Measurements from ENCODE around the gene NAXE. TPM values are rescaled to one million over a fixed set of nuclear protein-coding genes. Genes with fewer than 3 reads are reported as not detected.

The NAXE gene
- total RNA-seq, 1 donor from 2014 or later: 75.6 TPM

DNA sequence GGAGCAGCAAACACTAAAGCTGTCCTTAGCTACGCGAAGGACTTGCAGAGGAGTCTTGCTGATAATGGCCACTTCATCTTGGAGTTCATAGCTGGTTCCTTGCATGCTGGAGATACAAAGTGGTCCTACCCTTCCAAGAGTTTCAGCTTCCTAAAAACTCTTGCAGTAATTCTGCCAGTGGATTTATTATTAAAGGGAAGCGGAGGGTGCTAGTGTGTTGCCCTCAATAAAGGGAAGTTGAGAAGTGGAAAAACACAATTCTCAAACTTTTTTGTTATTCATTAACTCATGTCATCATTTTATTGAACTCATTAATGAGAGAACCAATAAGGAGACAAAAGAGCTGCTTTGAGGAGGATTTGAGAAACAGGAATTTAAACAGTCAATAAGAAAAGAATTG is 21.1 kb downstream of the NAXE start:
- H3K27me3 Mint-ChIP-seq: peaks cover 29% of the 10 kb centered on the region
- H3K4me3 Mint-ChIP-seq: no peak overlapping the region
- H3K9me3 Mint-ChIP-seq: no peaks in the 10 kb centered on the region
- H3K4me1 Mint-ChIP-seq: peaks cover 12% of the 10 kb centered on the region
- DNase-seq: no peak
- H3K27ac Mint-ChIP-seq: no peak overlapping the region
- TF ChIP-seq, protein P1, sequence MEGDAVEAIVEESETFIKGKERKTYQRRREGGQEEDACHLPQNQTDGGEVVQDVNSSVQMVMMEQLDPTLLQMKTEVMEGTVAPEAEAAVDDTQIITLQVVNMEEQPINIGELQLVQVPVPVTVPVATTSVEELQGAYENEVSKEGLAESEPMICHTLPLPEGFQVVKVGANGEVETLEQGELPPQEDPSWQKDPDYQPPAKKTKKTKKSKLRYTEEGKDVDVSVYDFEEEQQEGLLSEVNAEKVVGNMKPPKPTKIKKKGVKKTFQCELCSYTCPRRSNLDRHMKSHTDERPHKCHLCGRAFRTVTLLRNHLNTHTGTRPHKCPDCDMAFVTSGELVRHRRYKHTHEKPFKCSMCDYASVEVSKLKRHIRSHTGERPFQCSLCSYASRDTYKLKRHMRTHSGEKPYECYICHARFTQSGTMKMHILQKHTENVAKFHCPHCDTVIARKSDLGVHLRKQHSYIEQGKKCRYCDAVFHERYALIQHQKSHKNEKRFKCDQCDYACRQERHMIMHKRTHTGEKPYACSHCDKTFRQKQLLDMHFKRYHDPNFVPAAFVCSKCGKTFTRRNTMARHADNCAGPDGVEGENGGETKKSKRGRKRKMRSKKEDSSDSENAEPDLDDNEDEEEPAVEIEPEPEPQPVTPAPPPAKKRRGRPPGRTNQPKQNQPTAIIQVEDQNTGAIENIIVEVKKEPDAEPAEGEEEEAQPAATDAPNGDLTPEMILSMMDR (IDR thresholded peaks at IDR 0.05): no peak
- intact Hi-C loops (cut with micrococcal nuclease): no loop called here
- no peaks in the 10 kb centered on the region for H3K36me3 Mint-ChIP-seq (ENCODE audit: low read depth)
- no peak for ATAC-seq (ENCODE audit: low read depth)
- ChIA-PET CTCF (interaction anchor here (1.1 to 2.2 kb wide), 4 partner anchors 11 to 227 kb away, joined by 3 to 17 read pairs (median 4); no protein-coding TSS in a partner anchor), POLR2A (no interaction called here)

GRCh38 chr1:156615946-156616345 is 24.4 kb downstream of the NAXE start:
- Mint-ChIP-seq H3K4me1 (no peaks in the 10 kb centered on the region), H3K36me3 (ENCODE audit: low read depth) (no peaks in the 10 kb centered on the region), H3K27ac (no peak overlapping the region), H3K4me3 (no peak overlapping the region), H3K27me3 (peaks cover 43% of the 10 kb centered on the region), H3K9me3 (no peaks in the 10 kb centered on the region)
- no peak for ATAC-seq (ENCODE audit: low read depth)
- ChIA-PET POLR2A (no interaction called here), CTCF (no interaction called here)
- no peak for DNase-seq
- intact Hi-C loops (cut with micrococcal nuclease): no loop called here
- TF ChIP-seq, protein P1 (IDR thresholded peaks at IDR 0.05): no peak

- Mint-ChIP-seq H3K27me3 (peaks cover 45% of the 10 kb centered on the region), H3K4me3 (no peak overlapping the region)
Observed at GRCh38 chr1:156616463-156616862, 24.9 kb downstream of the NAXE start.

GRCh38 chr1:156618853-156619581 is 27.4 kb downstream of the NAXE start, which contains the start of gene HAPLN2:
Gene HAPLN2, plus strand, starts transcription at chr1:156619415. Its CDS starts 4,076 bp downstream, at chr1:156623491.
- TF ChIP-seq, protein P1 (IDR thresholded peaks at IDR 0.05): no peak
- Mint-ChIP-seq H3K27me3 (peaks cover 51% of the 10 kb centered on the region), H3K27ac (no peak within 1 kb of the TSS), H3K4me1 (no peaks in the 10 kb centered on the region), H3K36me3 (ENCODE audit: low read depth) (no peaks in the 10 kb centered on the region), H3K9me3 (no peaks in the 10 kb centered on the region), H3K4me3 (no peak within 1 kb of the TSS)
- CTCF ChIA-PET: interaction anchor here (0.9 to 2.6 kb wide), 5 partner anchors 41 to 233 kb away, joined by 3 to 13 read pairs (median 5); partner anchors contain the start of genes CRABP2 and NES
- DNase-seq (no peak), ATAC-seq (ENCODE audit: low read depth) (peak; percentile 28)
- intact Hi-C loops (cut with micrococcal nuclease): no loop called here
- POLR2A ChIA-PET: interaction anchor here (0.6 kb wide), 1 partner anchor 114 kb away, joined by 4 read pairs; no protein-coding TSS in a partner anchor

More at GRCh38 chr1:156616463-156616862, 24.9 kb downstream of the NAXE start:
- Mint-ChIP-seq H3K4me1 (no peaks in the 10 kb centered on the region), H3K9me3 (no peaks in the 10 kb centered on the region), H3K36me3 (ENCODE audit: low read depth) (no peaks in the 10 kb centered on the region), H3K27ac (no peak overlapping the region)
- POLR2A ChIA-PET: interaction anchor here (0.7 kb wide), 1 partner anchor 1443 kb away, joined by 5 read pairs; the partner anchor contains the start of gene KRTCAP2
- DNase-seq (no peak), ATAC-seq (ENCODE audit: low read depth) (no peak)
- intact Hi-C loops (cut with micrococcal nuclease): no loop called here
- TF ChIP-seq, protein P1 (IDR thresholded peaks at IDR 0.05): no peak
- CTCF ChIA-PET: interaction anchor here (1.0 to 1.2 kb wide), 2 partner anchors 10 to 73 kb away, joined by 3 read pairs; no protein-coding TSS in a partner anchor

DNA sequence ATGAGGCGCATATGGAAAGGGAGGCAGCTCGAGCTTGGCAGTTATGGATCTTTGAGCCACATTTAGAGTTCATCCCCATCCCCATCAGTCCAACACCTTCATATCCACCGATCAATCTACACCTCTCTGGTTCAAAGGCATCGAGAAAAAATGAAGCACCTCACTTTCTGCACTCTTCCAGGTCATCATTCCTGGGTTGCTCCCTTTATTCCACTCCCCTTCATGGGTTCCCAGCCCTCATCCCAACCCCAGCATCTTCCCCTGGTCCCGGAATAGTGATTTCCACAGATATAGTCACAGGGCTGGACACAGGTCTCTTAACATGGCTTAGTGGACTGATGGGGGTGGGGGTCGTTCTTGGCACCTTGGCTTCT is 28.0 kb downstream of the NAXE start:
- Mint-ChIP-seq H3K4me3 (no peak overlapping the region), H3K4me1 (peaks cover 3% of the 10 kb centered on the region), H3K27me3 (peaks cover 49% of the 10 kb centered on the region), H3K27ac (no peak overlapping the region), H3K9me3 (no peaks in the 10 kb centered on the region), H3K36me3 (ENCODE audit: low read depth) (no peaks in the 10 kb centered on the region)
- no peak for DNase-seq
- CTCF ChIA-PET: interaction anchor here (0.9 to 2.6 kb wide), 8 partner anchors 11 to 234 kb away, joined by 3 to 13 read pairs (median 4); partner anchors contain the start of genes CRABP2 and NES
- intact Hi-C loops (cut with micrococcal nuclease): no loop called here
- TF ChIP-seq, protein P1 (IDR thresholded peaks at IDR 0.05): no peak
- no peak for ATAC-seq (ENCODE audit: low read depth)
- POLR2A ChIA-PET: no interaction called here

Measured in activated B cell treated with CpG ODN at 0.5 μM for 24 hours (primary cell).